Effector memory CD8-positive, alpha-beta T cell (primary cell): ENCODE data around the gene CHRM3.
"Not testable (repeated sequence)": the region's sequence is repeated elsewhere in the genome, so short reads cannot be mapped to it uniquely, and the experiment has no call there.

ENCODE experiments used
- ATAC-seq: fragments of 150-1000 bp; cut with Tn5 transposase; replicated peaks from 2 replicates; pipeline ENCODE4 v1.10.0; 2021; ENCODE audit warnings: mild to moderate bottlenecking, moderate library complexity
- DNase-seq, 3 experiments: peaks; one replicate each; pipeline ENCODE4 v3.0.0; 2021
- H3K27ac Mint-ChIP-seq, 2 donors: one replicate each; pipeline ENCODE4 v1.8.0; 2022; ENCODE audit warnings: mild to moderate bottlenecking in 2 of 2, mixed read lengths in 2 of 2, moderate library complexity in 2 of 2
- H3K27me3 Mint-ChIP-seq, 2 donors: one replicate each; pipeline ENCODE4 v1.8.0; 2022; ENCODE audit warnings: mixed read lengths in 2 of 2
- H3K36me3 Mint-ChIP-seq: one replicate; pipeline ENCODE4 v1.8.0; 2022; ENCODE audit warnings: mild to moderate bottlenecking, moderate library complexity, mixed read lengths; ENCODE audit not compliant: insufficient read depth
- H3K4me1 Mint-ChIP-seq, 2 donors: one replicate each; pipeline ENCODE4 v1.8.0; 2022; ENCODE audit warnings: low read depth in 2 of 2, mixed read lengths in 2 of 2
- H3K4me3 Mint-ChIP-seq, 2 donors: one replicate each; pipeline ENCODE4 v1.8.0; 2022; ENCODE audit warnings: mild to moderate bottlenecking in 2 of 2, mixed read lengths in 2 of 2, moderate library complexity in 2 of 2
- H3K9me3 Mint-ChIP-seq, 2 donors: one replicate each; pipeline ENCODE4 v1.8.0; 2022; ENCODE audit warnings: mixed read lengths in 2 of 2
- total RNA-seq, 9 experiments: gene quantifications; one replicate each; lab custom pipeline; 2026; lab: John Stamatoyannopoulos, UW

Gene CHRM3
- 0 to 0.86 (median 0.32) reads per million in 9 experiments for total RNA-seq

DNA sequence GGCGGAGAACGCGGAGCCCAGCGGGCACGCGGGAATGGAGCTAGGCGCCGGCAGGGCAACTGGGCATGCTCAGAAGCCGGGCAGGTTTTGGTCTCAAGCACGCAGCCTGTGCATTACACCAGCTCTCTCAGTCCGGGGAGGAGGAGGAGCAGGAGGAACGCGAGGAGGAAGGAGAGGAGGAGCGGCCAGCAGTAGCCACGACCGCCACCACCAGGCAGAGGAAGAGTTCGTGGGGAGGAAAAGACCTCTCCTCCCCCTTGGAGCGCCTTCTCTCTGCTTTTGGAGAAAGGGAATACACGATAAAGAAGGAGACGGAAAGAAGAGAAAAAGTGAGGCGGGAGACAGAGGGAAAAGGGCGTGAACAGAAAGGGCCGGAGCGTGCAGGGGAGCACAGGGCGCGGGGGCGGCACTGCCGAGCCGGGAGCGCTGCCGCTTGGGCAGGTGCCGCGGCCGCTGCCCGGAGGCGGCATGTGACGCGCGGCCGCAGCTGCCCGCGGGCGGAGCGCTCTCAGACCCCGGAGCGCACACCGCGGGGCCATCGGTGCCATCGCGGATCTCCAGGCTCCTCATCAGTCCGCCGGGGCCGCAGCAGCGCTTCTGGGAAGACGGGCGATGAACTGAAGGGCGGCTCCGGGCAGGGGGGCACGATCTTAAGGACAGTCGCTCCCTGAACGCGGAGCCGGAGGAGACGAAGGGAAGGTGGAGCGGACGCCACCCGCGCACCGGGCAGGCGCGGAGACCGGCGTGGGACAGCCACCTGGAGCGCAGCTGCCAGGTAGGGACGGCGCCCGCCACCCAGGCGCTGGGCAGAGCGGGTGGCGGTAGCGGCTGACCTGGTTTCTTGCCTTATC lies at the start of gene CHRM3:
TSS of gene CHRM3 (plus strand) at position 116 of the 851 bp plus-strand sequence. CDS start 520,884 bp downstream, outside the sequence.
- peaks cover 39 to 58% of the 10 kb centered on the region in 2 donors for H3K27me3 Mint-ChIP-seq
- ATAC-seq = no peak
- H3K4me3 Mint-ChIP-seq = peak within 1 kb of the TSS; percentile 44 to 69
- no peak for DNase-seq
- H3K4me1 Mint-ChIP-seq = peaks cover 0 to 7% of the 10 kb centered on the region in 2 donors
- H3K27ac Mint-ChIP-seq = no peak within 1 kb of the TSS
- H3K9me3 Mint-ChIP-seq = no peaks in the 10 kb centered on the region
- H3K36me3 Mint-ChIP-seq = no peaks in the 10 kb centered on the region

DNA sequence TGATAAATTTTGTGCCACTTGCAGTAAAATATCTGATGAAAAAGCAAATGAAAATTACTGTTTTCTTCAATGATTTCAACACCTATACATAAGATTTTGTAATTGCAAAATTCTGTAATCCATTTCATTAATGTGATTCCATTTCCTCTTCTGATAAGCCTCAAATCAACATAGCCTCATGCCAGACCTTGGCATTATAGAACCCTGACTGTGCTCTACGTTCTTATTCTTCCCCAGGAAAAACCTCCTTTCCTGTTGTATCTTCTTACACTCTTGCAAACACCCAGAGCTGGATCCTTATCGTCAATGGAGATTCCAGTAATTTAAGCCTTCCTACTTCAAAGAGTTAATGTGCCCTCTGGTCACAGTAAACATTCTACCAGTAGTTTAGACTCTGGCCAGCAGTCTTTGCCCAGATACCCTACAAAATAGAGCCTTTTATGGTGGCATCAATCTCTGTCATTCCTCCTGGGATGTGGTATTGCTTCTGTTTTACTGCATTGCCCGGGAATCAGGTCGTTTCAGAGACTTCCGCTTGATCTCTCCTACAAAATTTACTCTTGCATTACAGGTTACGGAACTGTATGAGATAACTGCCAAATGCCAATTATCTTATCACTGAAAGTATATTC lies 48.5 kb upstream of the CHRM3 start:
- H3K36me3 Mint-ChIP-seq = no peaks in the 10 kb centered on the region
- ATAC-seq (no peak), DNase-seq (no peak)
- no peak overlapping the region for H3K4me3 Mint-ChIP-seq
- H3K27ac Mint-ChIP-seq = no peak overlapping the region
- H3K27me3 Mint-ChIP-seq = no peaks in the 10 kb centered on the region
- peaks cover 0 to 6% of the 10 kb centered on the region in 2 donors for H3K9me3 Mint-ChIP-seq
- no peaks in the 10 kb centered on the region for H3K4me1 Mint-ChIP-seq

DNA sequence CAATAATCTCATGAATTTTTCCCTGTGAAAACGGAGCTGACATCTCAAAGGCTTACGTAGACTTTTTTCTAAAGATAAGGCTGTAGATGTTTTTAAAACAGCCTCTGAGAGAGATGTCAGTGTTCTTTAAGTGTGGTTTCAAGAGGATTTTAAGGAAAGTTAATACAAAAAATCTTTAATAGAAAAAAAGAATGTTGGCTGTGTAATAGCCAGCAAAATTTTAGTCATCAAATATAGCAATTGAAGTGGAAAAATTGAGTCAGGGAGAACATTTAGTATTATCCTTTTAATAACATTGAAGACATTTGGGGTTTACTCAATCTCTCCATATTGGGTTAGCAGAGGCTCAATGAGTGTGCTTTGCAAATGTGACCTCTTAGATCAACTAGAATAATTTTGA lies 38.6 kb upstream of the CHRM3 start:
- Mint-ChIP-seq H3K27ac (no peak overlapping the region), H3K36me3 (no peaks in the 10 kb centered on the region), H3K9me3 (peaks cover 0 to 3% of the 10 kb centered on the region in 2 donors), H3K27me3 (no peaks in the 10 kb centered on the region), H3K4me1 (no peaks in the 10 kb centered on the region), H3K4me3 (no peak overlapping the region)
- ATAC-seq (no peak), DNase-seq (no peak)

DNA sequence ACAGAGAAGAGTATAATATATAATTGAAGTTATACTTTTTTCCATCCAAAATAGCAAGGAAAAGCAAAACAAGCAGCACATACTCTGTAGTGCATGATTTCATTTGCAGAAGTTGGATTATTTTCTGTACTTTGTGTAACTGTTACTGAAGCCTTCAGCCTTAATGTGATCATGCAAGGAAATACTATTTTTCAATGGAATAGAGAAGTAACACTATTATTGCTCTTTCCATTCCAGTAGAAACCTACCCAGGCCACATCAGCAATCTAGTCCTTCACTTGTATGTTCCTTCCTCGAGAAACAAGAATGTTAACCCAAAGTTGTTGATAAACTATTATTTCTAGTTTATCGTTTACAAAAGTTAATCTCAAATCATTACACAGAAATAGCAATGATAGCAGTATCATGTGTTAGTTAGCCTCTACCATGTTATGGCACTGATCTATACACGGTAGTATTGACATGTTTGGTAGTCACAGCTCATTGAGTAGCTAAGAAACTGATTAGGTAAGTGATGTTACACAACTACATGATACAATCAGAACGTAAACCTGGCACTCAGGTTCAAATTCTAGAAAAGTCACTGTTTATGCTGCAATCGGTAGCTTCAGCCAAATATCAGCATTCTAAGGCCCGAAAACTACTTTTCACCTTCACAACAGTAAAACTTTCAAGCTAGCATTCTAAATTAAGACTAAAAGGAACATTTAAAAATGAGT lies 37.6 kb upstream of the CHRM3 start:
- Mint-ChIP-seq H3K27me3 (no peaks in the 10 kb centered on the region), H3K4me3 (no peak overlapping the region), H3K4me1 (no peaks in the 10 kb centered on the region), H3K9me3 (peaks cover 0 to 3% of the 10 kb centered on the region in 2 donors), H3K27ac (no peak overlapping the region), H3K36me3 (no peaks in the 10 kb centered on the region)
- DNase-seq (no peak), ATAC-seq (no peak)

DNA sequence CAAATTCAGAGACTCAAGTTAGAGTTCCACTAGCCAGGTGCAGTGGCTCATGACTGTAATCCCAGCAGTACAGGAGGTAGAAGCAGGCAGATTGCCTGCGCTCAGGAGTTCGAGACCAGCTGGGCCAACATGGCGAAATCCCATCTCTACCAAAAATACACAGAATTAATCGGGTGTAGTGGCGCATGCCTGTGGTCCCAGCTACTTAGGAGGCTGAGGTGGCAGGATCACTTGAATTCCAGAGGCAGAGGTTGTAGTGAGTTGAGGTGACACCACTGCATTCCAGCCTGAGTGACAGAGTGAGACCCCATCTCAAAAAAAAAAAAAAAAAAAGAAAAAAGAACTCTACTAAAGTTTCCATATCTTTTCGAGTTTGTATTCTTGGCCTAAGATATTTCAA lies 36.7 kb upstream of the CHRM3 start:
- H3K9me3 Mint-ChIP-seq = peaks cover 0 to 3% of the 10 kb centered on the region in 2 donors
- H3K36me3 Mint-ChIP-seq = no peaks in the 10 kb centered on the region
- H3K27me3 Mint-ChIP-seq = no peaks in the 10 kb centered on the region
- no peak overlapping the region for H3K27ac Mint-ChIP-seq
- no peak for DNase-seq
- H3K4me3 Mint-ChIP-seq = no peak overlapping the region
- H3K4me1 Mint-ChIP-seq = no peaks in the 10 kb centered on the region
- no peak for ATAC-seq

DNA sequence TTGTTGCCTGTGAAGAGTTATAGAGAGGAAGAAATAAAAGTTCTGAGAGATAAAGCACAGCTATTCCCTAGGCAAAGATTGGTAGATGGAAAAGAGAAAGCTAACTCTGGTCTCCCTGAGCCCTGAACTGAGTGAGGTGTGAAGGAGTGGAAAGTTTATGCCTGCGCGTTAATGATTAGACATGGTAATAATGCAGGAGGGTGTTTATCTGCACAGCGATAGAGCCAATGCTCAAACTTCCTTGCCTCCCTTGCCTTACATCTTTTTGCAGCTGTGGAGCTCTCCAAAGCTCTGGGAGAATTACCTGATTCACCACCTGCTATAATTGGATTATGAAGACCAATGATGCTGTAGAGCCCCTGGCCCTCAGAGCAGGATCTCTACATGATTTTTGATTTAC lies 32.8 kb upstream of the CHRM3 start:
- no peaks in the 10 kb centered on the region for H3K4me1 Mint-ChIP-seq
- peaks cover 0 to 3% of the 10 kb centered on the region in 2 donors for H3K9me3 Mint-ChIP-seq
- no peak overlapping the region for H3K4me3 Mint-ChIP-seq
- ATAC-seq (no peak), DNase-seq (no peak)
- peaks cover 0 to 14% of the 10 kb centered on the region in 2 donors for H3K27me3 Mint-ChIP-seq
- no peaks in the 10 kb centered on the region for H3K36me3 Mint-ChIP-seq
- no peak overlapping the region for H3K27ac Mint-ChIP-seq

DNA sequence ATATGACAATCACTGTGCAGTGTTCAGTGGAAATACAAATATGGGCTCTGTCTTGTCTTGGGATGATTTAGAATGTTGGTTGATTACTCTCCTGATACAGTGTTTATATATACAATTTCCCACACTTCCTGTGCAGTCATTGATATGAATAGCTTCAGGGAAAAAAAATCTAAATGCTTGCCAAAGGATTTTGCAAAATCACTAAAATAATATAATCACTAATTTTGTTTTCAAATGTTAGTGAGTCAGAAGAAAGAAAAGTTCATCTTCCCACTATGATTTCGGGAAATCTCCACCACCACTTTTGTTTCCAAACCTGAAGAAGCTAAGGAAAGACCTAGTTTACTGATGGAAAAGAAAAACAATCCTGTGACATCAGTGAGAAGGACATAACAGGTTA lies 32.1 kb upstream of the CHRM3 start:
- Mint-ChIP-seq H3K9me3 (peaks cover 0 to 3% of the 10 kb centered on the region in 2 donors), H3K27ac (no peak overlapping the region), H3K4me1 (no peaks in the 10 kb centered on the region), H3K4me3 (no peak overlapping the region), H3K36me3 (no peaks in the 10 kb centered on the region), H3K27me3 (peaks cover 0 to 14% of the 10 kb centered on the region in 2 donors)
- DNase-seq = no peak
- no peak for ATAC-seq

DNA sequence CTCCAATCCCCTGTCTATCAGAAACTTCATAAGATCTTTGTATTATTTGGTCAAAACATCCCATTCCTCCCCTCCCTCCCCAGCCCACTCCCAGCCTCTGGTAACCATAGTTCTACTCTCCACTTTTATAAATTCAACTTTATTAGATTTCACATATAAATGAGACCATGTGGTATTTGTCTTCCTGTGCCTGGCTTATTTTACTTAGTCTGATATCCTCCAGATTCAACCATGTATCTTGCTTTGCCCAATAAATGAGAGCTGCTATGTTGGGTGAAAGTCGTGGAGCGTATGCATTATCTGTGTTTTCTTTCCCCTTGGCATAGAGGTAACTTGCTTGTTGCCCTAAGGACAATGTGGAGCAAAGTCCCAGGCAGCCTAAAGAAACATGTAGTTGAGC lies 28.5 kb upstream of the CHRM3 start:
- no peaks in the 10 kb centered on the region for H3K36me3 Mint-ChIP-seq
- DNase-seq (no peak), ATAC-seq (no peak)
- H3K27ac Mint-ChIP-seq = no peak overlapping the region
- no peak overlapping the region for H3K4me3 Mint-ChIP-seq
- H3K4me1 Mint-ChIP-seq = no peaks in the 10 kb centered on the region
- peaks cover 0 to 14% of the 10 kb centered on the region in 2 donors for H3K27me3 Mint-ChIP-seq
- H3K9me3 Mint-ChIP-seq = no peaks in the 10 kb centered on the region

DNA sequence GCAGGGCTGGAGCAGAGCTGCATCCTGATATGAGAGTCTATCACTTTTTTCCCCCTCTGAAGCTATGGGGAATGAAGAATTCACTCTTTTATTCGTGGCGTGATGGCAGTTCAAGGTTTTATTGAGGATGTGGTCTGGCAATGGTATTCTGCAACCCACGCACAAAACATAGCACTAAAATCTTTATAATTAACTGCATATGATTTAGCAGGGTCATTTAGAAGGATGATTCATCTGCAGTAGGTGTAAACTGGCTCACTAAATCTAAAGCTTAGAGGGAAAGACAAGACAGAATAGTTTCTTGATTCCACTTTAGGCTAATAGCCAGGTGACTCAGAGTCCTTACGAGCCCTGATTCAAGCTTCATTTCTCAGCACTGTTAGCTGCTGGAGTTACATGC lies 25.0 kb upstream of the CHRM3 start:
- DNase-seq = no peak
- H3K27ac Mint-ChIP-seq = no peak overlapping the region
- H3K4me1 Mint-ChIP-seq = no peaks in the 10 kb centered on the region
- H3K4me3 Mint-ChIP-seq = no peak overlapping the region
- no peak for ATAC-seq
- H3K9me3 Mint-ChIP-seq = peaks cover 0 to 3% of the 10 kb centered on the region in 2 donors
- H3K36me3 Mint-ChIP-seq = no peaks in the 10 kb centered on the region
- peaks cover 0 to 14% of the 10 kb centered on the region in 2 donors for H3K27me3 Mint-ChIP-seq

DNA sequence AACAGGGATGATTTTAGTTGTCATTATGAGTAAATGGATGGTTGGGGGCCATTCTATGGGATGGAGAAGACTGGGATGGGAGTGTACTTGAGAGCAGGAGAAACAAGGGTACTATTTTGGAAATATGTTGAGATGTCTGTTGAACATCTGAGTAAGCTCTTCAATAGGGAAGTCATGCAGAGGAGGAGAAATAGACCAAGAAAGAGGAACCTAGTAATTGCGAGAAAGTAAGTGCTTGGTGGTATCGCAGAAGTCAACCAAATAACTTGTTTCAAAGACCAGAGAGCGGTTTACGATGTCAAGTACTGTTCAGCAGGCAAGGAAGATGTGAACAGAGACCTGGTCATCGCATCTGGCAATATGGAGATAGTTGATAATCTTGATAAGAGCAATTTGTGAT lies 22.4 kb upstream of the CHRM3 start:
- Mint-ChIP-seq H3K27me3 (no peaks in the 10 kb centered on the region), H3K9me3 (peaks cover 0 to 3% of the 10 kb centered on the region in 2 donors), H3K4me3 (no peak overlapping the region), H3K36me3 (no peaks in the 10 kb centered on the region), H3K27ac (no peak overlapping the region), H3K4me1 (no peaks in the 10 kb centered on the region)
- ATAC-seq (no peak), DNase-seq (no peak)

DNA sequence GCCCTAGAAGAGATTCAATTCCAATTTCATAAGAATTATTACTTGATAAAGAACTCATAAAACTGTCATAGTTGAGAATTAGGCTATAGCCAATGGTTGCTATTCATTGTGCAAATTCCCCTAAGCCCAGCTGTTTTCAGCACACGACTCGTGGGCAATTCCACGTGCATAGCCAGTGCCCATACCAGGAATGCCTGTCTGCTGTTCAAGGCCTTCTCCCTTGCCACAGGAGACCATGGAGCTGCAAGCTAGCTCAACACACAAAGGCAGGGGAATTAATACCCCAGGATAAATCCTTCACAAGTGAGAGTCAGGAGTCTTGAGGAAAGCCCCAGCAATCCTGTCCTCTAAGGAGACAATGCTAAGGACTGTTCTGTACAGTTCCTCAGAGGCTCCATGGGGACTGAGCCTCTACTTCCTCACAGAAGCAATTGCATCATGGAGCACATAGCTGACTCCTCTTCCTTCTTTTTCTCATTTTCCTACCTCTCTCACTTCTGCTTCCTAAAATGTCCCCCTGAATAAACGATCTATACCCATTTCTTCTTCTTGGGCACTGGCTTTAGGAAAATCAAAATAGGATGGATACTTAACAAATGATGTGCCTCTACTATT lies 19.1 kb upstream of the CHRM3 start:
- Mint-ChIP-seq H3K4me1 (no peaks in the 10 kb centered on the region), H3K4me3 (no peak overlapping the region), H3K27ac (no peak overlapping the region), H3K36me3 (no peaks in the 10 kb centered on the region), H3K27me3 (peaks cover 0 to 9% of the 10 kb centered on the region in 2 donors), H3K9me3 (peaks cover 0 to 3% of the 10 kb centered on the region in 2 donors)
- DNase-seq (no peak), ATAC-seq (no peak)

DNA sequence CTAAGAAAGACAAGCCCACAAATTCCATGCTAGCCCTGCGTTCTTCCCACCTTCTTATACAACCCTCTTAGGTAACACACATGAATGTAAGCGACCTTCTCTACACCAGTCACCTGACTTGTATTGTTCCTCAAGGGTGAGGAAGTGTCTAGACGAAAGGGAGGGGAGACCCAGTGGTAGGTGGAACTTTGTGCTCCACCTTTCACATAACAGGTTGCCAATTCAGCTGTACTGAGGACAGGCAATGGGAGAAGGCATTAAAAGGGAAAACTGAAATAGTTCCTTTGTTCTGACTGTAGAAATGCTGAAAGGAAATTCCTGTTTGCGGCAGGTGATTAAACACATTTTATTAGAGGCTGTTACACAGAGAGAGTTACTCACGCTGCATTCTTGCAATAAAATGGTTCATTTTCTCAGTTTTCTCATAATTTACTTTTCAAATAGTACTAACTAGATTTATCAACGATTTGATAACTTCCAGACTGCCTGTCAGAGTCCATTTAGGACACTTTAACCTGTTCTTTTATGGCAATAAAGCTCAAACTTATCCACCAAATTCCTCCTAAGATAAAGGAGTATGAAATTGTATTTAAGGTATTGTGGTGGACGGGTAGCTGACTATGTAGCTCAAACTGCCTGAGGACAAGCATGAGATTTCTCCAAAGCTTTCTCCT lies 17.8 kb upstream of the CHRM3 start:
- H3K27ac Mint-ChIP-seq = no peak overlapping the region
- no peak for ATAC-seq
- no peak overlapping the region for H3K4me3 Mint-ChIP-seq
- no peak for DNase-seq
- H3K9me3 Mint-ChIP-seq = peaks cover 0 to 3% of the 10 kb centered on the region in 2 donors
- no peaks in the 10 kb centered on the region for H3K36me3 Mint-ChIP-seq
- H3K27me3 Mint-ChIP-seq = peaks cover 0 to 9% of the 10 kb centered on the region in 2 donors
- H3K4me1 Mint-ChIP-seq = no peaks in the 10 kb centered on the region

DNA sequence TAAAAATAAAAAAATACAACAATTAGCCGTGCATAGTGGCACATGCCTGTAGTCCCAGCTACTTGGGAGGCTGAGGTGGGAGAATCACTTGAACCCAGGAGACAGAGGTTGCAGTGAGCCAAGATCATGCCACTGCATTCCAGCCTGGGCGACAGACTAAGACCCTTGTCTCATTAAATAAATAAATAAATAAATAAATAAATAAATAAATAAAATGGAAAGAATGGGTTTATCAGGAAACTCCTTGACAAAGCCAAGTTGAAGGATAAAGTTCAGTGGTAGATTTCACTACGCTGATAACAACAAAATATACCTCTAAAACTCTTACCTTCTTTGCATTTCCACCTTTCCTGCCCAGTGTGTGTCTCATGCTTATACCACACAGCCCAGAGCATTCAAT lies 15.5 kb upstream of the CHRM3 start:
- not testable (repeated sequence) for H3K4me3 Mint-ChIP-seq, DNase-seq, H3K4me1 Mint-ChIP-seq, H3K27ac Mint-ChIP-seq, H3K9me3 Mint-ChIP-seq, ATAC-seq, H3K27me3 Mint-ChIP-seq, H3K36me3 Mint-ChIP-seq
